Upper lobe of right lung (tissue), 1 donor: ENCODE results near the gene HPCA. TPM values are rescaled to one million over a fixed set of nuclear protein-coding genes. Genes with fewer than 3 reads are reported as not detected.

ENCODE experiments used
- ATAC-seq: fragments of 200-7000 bp; cut with Tn5 transposase; one replicate; pipeline ENCODE4 v1.9.1; 2020; ENCODE audit warnings: mild to moderate bottlenecking, moderate library complexity
- DNase-seq: peaks from one replicate; pipeline ENCODE4 v3.0.0-alpha.2; 2020
- H3K27ac ChIP-seq: fragments of 200-600 bp; one replicate; pipeline ENCODE4 v1.8.0; 2022
- H3K27me3 ChIP-seq: fragments of 200-600 bp; one replicate; pipeline ENCODE4 v1.8.0; 2022; ENCODE audit warnings: mild to moderate bottlenecking
- H3K36me3 ChIP-seq: fragments of 200-600 bp; one replicate; pipeline ENCODE4 v1.8.0; 2022
- H3K4me1 ChIP-seq: fragments of 200-600 bp; one replicate; pipeline ENCODE4 v1.8.0; 2022
- H3K4me3 ChIP-seq: fragments of 200-600 bp; one replicate; pipeline ENCODE4 v1.8.0; 2022; ENCODE audit warnings: mild to moderate bottlenecking
- H3K9me3 ChIP-seq: fragments of 200-600 bp; one replicate; pipeline ENCODE4 v1.8.0; 2022
- CTCF ChIP-seq: fragments of 200-600 bp; IDR thresholded peaks from one replicate; pipeline ENCODE4 v1.8.0; 2022; ENCODE audit warnings: antibody characterized with exemption
- intact Hi-C: fragments of 100-400 bp; cut with DNase I; formaldehyde crosslinking; loops from one replicate; pipeline ENCODE4 v1.11.0; 2022
- long read RNA-seq: library from polyadenylated mRNA; unstranded; transcript quantifications from one replicate; pipeline ENCODE4 v2.0.0, GENCODE V29; 2021
- total RNA-seq: library from RNA; stranded (reverse); fragmentation: NEBNext Ultra II Directional; extraction: Animal tissue kit (Norgen Biotek cat#: 25700); gene quantifications from one replicate; pipeline ENCODE4 v1.2.1, GENCODE V29; 2021
- donor health status: DM: no; HTN: yes; CAD: no; lungs with severe emphysema.

The HPCA gene
- total RNA-seq, result not detected
- long read RNA-seq, result 0 reads

- Histone ChIP-seq H3K4me1 (no peaks in the 10 kb centered on the region), H3K4me3 (no peak within 1 kb of the TSS), H3K36me3 (no peaks in the 10 kb centered on the region), H3K27me3 (peaks cover 63% of the 10 kb centered on the region), H3K9me3 (no peaks in the 10 kb centered on the region), H3K27ac (no peak within 1 kb of the TSS)
- ATAC-seq (peak; percentile 84), DNase-seq (peak; percentile 82)
- TF ChIP-seq CTCF, result peak; percentile 19
- intact Hi-C loops, result no loop called here
These were observed at the start of gene HPCA for GRCh38 chr1:32886004-32886827. Gene HPCA (plus strand): TSS chr1:32886491. CDS start chr1:32888899, 2,408 bp downstream.

- DNase-seq (no peak), ATAC-seq (no peak)
- no peaks in the 10 kb centered on the region for H3K9me3 ChIP-seq
- H3K27me3 ChIP-seq, result no peaks in the 10 kb centered on the region
- H3K4me1 ChIP-seq, result no peaks in the 10 kb centered on the region
- H3K27ac ChIP-seq, result no peak overlapping the region
- intact Hi-C loops, result no loop called here
- peaks cover 54% of the 10 kb centered on the region for H3K36me3 ChIP-seq
- TF ChIP-seq CTCF, result no peak
- no peak overlapping the region for H3K4me3 ChIP-seq
These were observed 37.8 kb upstream of the HPCA start for GRCh38 chr1:32848354-32849063.

- no peak for DNase-seq
- H3K4me1 ChIP-seq, result no peaks in the 10 kb centered on the region
- H3K4me3 ChIP-seq, result no peak overlapping the region
- no peak overlapping the region for H3K27ac ChIP-seq
- TF ChIP-seq CTCF, result no peak
- intact Hi-C loops, result no loop called here
- H3K27me3 ChIP-seq, result no peaks in the 10 kb centered on the region
- no peak for ATAC-seq
- peaks cover 58% of the 10 kb centered on the region for H3K36me3 ChIP-seq
- H3K9me3 ChIP-seq, result no peaks in the 10 kb centered on the region
These were observed 30.3 kb upstream of the HPCA start for GRCh38 chr1:32855861-32856617.

- DNase-seq (no peak), ATAC-seq (no peak)
- no peaks in the 10 kb centered on the region for H3K27me3 ChIP-seq
- no peak overlapping the region for H3K27ac ChIP-seq
- intact Hi-C loops, result no loop called here
- peaks cover 48% of the 10 kb centered on the region for H3K36me3 ChIP-seq
- no peak overlapping the region for H3K4me3 ChIP-seq
- no peak for TF ChIP-seq CTCF
- H3K9me3 ChIP-seq, result no peaks in the 10 kb centered on the region
- H3K4me1 ChIP-seq, result no peaks in the 10 kb centered on the region
These were observed 28.2 kb upstream of the HPCA start for GRCh38 chr1:32858136-32858535.

- ATAC-seq (no peak), DNase-seq (no peak)
- TF ChIP-seq CTCF, result no peak
- H3K27me3 ChIP-seq, result no peaks in the 10 kb centered on the region
- H3K36me3 ChIP-seq, result peaks cover 42% of the 10 kb centered on the region
- intact Hi-C loops, result no loop called here
- H3K27ac ChIP-seq, result no peak overlapping the region
- H3K4me3 ChIP-seq, result no peak overlapping the region
- H3K4me1 ChIP-seq, result no peaks in the 10 kb centered on the region
- H3K9me3 ChIP-seq, result no peaks in the 10 kb centered on the region
These were observed 27.5 kb upstream of the HPCA start for GRCh38 chr1:32858791-32859190.
